ENCODE measurements around the gene PBX3.

- TF ChIP-seq CTCF (conservative IDR thresholded peaks at IDR 0.05; ENCODE audit: low read length), result no peak
- no peak for TF ChIP-seq EZH2phosphoT487 (IDR thresholded peaks at IDR 0.05; ENCODE audit: borderline replicate concordance)
Observed at GRCh38 chr9:125972012-125972729, 225.0 kb downstream of the PBX3 start.
